K562 (cell line): ENCODE data around the gene SPATA25. TPM values are rescaled to one million over a fixed set of nuclear protein-coding genes. Genes with fewer than 3 reads are reported as not detected.
A peak's percentile ranks its signal among the peaks of the same experiment; 100 is the strongest.

Experiments
- ATAC-seq: fragments of 200-7000 bp; cut with Tn5 transposase; 3 replicates; pipeline ENCODE4 v1.9.1; 2020; ENCODE audit warnings: moderate library complexity
- BruUV-seq: library from RNA; stranded (reverse); fragments of 400-500 nt; replicated peaks from 2 replicates; lab custom pipeline; 2021; lab: Mats Ljungman, UMichigan
- CTCF ChIA-PET: fragments of 300-600 bp; formaldehyde crosslinking; extraction: SDS; loops from one replicate; lab custom pipeline; 2021; ENCODE audit warnings: low intra/inter-chr PET ratio; lab: Yijun Ruan, JAX
- POLR2A ChIA-PET: fragments of 300-600, 350-650 bp; sonication (Branson Sonifier 250); formaldehyde crosslinking; extraction: SDS; loops from one replicate; lab custom pipeline; 2021; ENCODE audit warnings: antibody characterized with exemption, inconsistent platforms; lab: Yijun Ruan, JAX
- DNase-seq, 4 experiments: peaks; one replicate each; pipeline versions ENCODE4 v3.0.0 to v3.0.0-alpha.2; 2011 to 2018; ENCODE audit warnings: low spot score in 3 of 4, mixed read lengths in 3 of 4; ENCODE audit errors: extremely low read depth in 1 of 4
- FAIRE-seq: peaks from 2 replicates; lab custom pipeline; 2011; peaks lifted over from hg19 to GRCh38; lab: Jason Lieb, UNC
- H2AFZ ChIP-seq: 2 replicates; pipeline ENCODE4 v1.6.0; 2011; ENCODE audit warnings: low read depth, low read length, control low read depth, inconsistent platforms
- H3K27ac ChIP-seq: fragments of 200-600 bp; 3 replicates; pipeline ENCODE4 v1.8.0; 2011; ENCODE audit warnings: low read depth, mild to moderate bottlenecking, control low read depth, inconsistent platforms, low read length, moderate library complexity, mixed read lengths; ENCODE audit errors: extremely low read depth
- H3K27me3 ChIP-seq, 2 experiments: fragments of 300-600 bp in 1 of 2; 2 replicates in 1 of 2; 3 replicates in 1 of 2; pipeline versions ENCODE4 v1.6.0 to v1.8.0; 2011; ENCODE audit warnings: inconsistent platforms in 2 of 2, low read length in 2 of 2, mild to moderate bottlenecking in 1 of 2, mixed read lengths in 1 of 2, moderate library complexity in 1 of 2; ENCODE audit not compliant: control insufficient read depth in 2 of 2, insufficient read depth in 2 of 2
- H3K36me3 ChIP-seq: fragments of 300-600 bp; 3 replicates; pipeline ENCODE4 v1.8.0; 2011; ENCODE audit warnings: mild to moderate bottlenecking, low read length, inconsistent platforms; ENCODE audit not compliant: control insufficient read depth, insufficient read depth
- H3K4me1 ChIP-seq, 2 experiments: fragments of 200-600 bp in 1 of 2; replicated peaks in 1 of 2; 2 replicates in 1 of 2; 3 replicates in 1 of 2; pipeline versions ENCODE4 v1.5.1 to v1.8.0; 2011; ENCODE audit warnings: inconsistent platforms in 2 of 2, low read length in 2 of 2, mild to moderate bottlenecking in 1 of 2, mixed read lengths in 1 of 2, moderate library complexity in 1 of 2; ENCODE audit not compliant: control insufficient read depth in 2 of 2, insufficient read depth in 2 of 2
- H3K4me2 ChIP-seq: 2 replicates; pipeline ENCODE4 v1.6.1; 2011; ENCODE audit warnings: low read length, control low read depth, inconsistent platforms, mixed read lengths; ENCODE audit not compliant: insufficient read depth
- H3K4me3 ChIP-seq: fragments of 200-600 bp; sonication (generic), shearing (Covaris generic); 2 replicates; pipeline ENCODE4 v1.5.1; 2016; ENCODE audit warnings: control low read depth, inconsistent platforms
- H3K79me2 ChIP-seq: fragments of 200-600 bp; 3 replicates; pipeline ENCODE4 v1.8.0; 2011; ENCODE audit warnings: low read length, inconsistent platforms; ENCODE audit not compliant: control insufficient read depth, insufficient read depth
- H3K9ac ChIP-seq, 2 experiments: 2 replicates each; pipeline versions ENCODE4 v1.6.0 to v1.6.1; 2011; ENCODE audit warnings: low read depth in 2 of 2, low read length in 2 of 2, control low read depth in 1 of 2, inconsistent platforms in 1 of 2, mild to moderate bottlenecking in 1 of 2, mixed read lengths in 1 of 2; ENCODE audit not compliant: insufficient read depth in 1 of 2
- H3K9me1 ChIP-seq: one replicate; pipeline ENCODE4 v1.6.0; 2011; ENCODE audit warnings: inconsistent platforms, mild to moderate bottlenecking, low read length, moderate library complexity; ENCODE audit not compliant: control insufficient read depth, insufficient read depth
- H3K9me3 ChIP-seq: replicated peaks from 2 replicates; pipeline ENCODE4 v1.5.1; 2011; ENCODE audit warnings: low read depth, low read length, inconsistent platforms; ENCODE audit not compliant: control insufficient read depth, insufficient read depth
- H4K20me1 ChIP-seq: replicated peaks from 2 replicates; pipeline ENCODE4 v1.6.1; 2011; ENCODE audit warnings: low read length, inconsistent platforms, mixed read lengths; ENCODE audit not compliant: control insufficient read depth, insufficient read depth
- EP300 ChIP-seq: IDR thresholded peaks from 2 replicates; pipeline ENCODE4 v1.6.1; 2012; ENCODE audit warnings: low read length, improper control_type of control experiment
- POLR2G ChIP-seq: fragments of 200-400 bp; formaldehyde crosslinking; IDR thresholded peaks from 2 replicates; pipeline ENCODE4 v1.6.1; 2017; ENCODE audit warnings: low read depth, mild to moderate bottlenecking, antibody characterized with exemption, low read length, moderate library complexity
- TFAM ChIP-seq: fragments of 250-450 bp; sonication (Bioruptor Pico); conservative IDR thresholded peaks from 2 replicates; pipeline ENCODE4 v1.5.0; 2021; ENCODE audit warnings: mild to moderate bottlenecking, moderate library complexity
- WGBS: fragments of 100-300 bp; shearing (Covaris generic); methylation state at CpG from one replicate; pipeline ENCODE4 v1.1.6; 2016; ENCODE audit warnings: low coverage, mixed read lengths; ENCODE audit not compliant: insufficient coverage; ENCODE audit errors: missing lambda C conversion rate; 5-methylcytosine and 5-hydroxymethylcytosine counted together
- in situ Hi-C: fragments of 300-500 bp; cut with MboI; formaldehyde crosslinking; loops from 4 replicates; pipeline ENCODE4 v1.15.0; 2018; ENCODE audit warnings: inconsistent platforms, mixed read lengths
- intact Hi-C: fragments of 100-400 bp; cut with micrococcal nuclease; formaldehyde crosslinking; loops from 2 replicates; pipeline ENCODE4 v1.14.2; 2022
- polyA plus RNA-seq, 8 experiments: library from polyadenylated mRNA; depleted of rRNA in 4 of 8; stranded (reverse) in 5 of 8; unstranded in 3 of 8; fragments of >200 nt; fragmentation: Nextera tagmentation in 2 of 8; fragmentation: Illumina TruSeq in 1 of 8; extraction: Ambion mirVana in 2 of 8; extraction: Trizol in 1 of 8; gene quantifications; 2 replicates each; pipeline versions ENCODE4 v1.2.1 to v1.2.3, GENCODE V29; 2011 to 2014; ENCODE audit warnings: inconsistent platforms in 1 of 8, missing spikeins in 1 of 8
- total RNA-seq, 7 experiments: library from RNA; depleted of rRNA in 6 of 7; stranded (reverse); fragments of >200 nt in 6 of 7; fragmentation: Illumina TruSeq in 2 of 7; extraction: Trizol in 2 of 7; gene quantifications; 2 replicates each; pipeline versions ENCODE4 v1.2.1 to v1.2.3, GENCODE V29; 2011 to 2021; ENCODE audit warnings: low replicate concordance in 1 of 7
- TF ChIP-seq, protein P1 (sequence below), 2 experiments: fragments of 450-650 bp; IDR thresholded peaks; 2 replicates each; pipeline ENCODE4 v1.6.1; 2016; ENCODE audit warnings: mild to moderate bottlenecking in 2 of 2, borderline replicate concordance in 1 of 2, low read depth in 1 of 2, moderate library complexity in 1 of 2
- TF ChIP-seq, protein P2 (sequence below): sonication (generic); formaldehyde crosslinking; IDR thresholded peaks from 2 replicates; pipeline ENCODE4 v1.8.0; 2022; ENCODE audit warnings: mild to moderate bottlenecking, missing genetic modification reagents

The SPATA25 gene
- total and polyA plus RNA-seq, 9 of the 15 experiments (the other 6 are each of a cell fraction or from before 2014, with no cell fraction given) = 0.21 to 0.95 (median 0.53) TPM; not detected in 3

DNA sequence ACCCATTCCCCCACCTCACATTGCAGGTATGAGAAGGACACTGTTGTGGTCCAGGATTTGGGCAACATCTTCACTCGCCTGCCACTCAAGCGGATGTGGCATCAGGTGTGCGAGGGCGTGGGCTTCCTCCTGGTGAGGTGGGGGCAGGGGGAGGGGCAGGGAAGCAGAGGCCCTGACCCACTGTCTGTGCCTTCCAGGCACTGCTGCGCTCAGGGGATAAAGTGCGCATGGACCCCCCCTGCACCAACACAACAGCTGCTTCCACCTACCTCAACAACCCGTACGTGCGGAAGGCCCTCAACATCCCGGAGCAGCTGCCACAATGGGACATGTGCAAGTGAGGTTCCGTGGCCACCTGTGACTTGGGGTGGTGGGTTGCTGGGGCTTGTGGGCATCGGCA lies 7.4 kb upstream of the SPATA25 start:
- no peak overlapping the region for H3K27ac ChIP-seq
- DNase-seq (no peak), FAIRE-seq (no peak), ATAC-seq (no peak)
- BruUV-seq = no TSS peak
- intact Hi-C loops = loop anchor here (5.0 kb wide), 1 partner anchor 68 kb away; no protein-coding TSS in a partner anchor
- CTCF ChIA-PET = no interaction called here
- no peak overlapping the region for H3K4me2 ChIP-seq
- H2AFZ ChIP-seq = no peak overlapping the region
- peaks cover 7% of the 10 kb centered on the region; the same call in 1 of the 3 replicates for H3K79me2 ChIP-seq
- in situ Hi-C loops = no loop called here
- H3K9ac ChIP-seq = no peak overlapping the region
- H3K27me3 ChIP-seq = no peaks in the 10 kb centered on the region
- no peaks in the 10 kb centered on the region for H3K9me3 ChIP-seq
- no peak for TF ChIP-seq EP300
- TF ChIP-seq POLR2G = peak; percentile 61
- H3K4me1 ChIP-seq = peaks cover 7 to 32% of the 10 kb centered on the region in 2 experiments
- H4K20me1 ChIP-seq = no peaks in the 10 kb centered on the region
- H3K9me1 ChIP-seq = no peaks in the 10 kb centered on the region
- POLR2A ChIA-PET = interaction anchor here (0.6 to 1.3 kb wide), 3 partner anchors 10 to 1080 kb away, joined by 3 to 4 read pairs (median 3); no protein-coding TSS in a partner anchor
- peaks cover 56% of the 10 kb centered on the region; the same call in 2 of the 3 replicates for H3K36me3 ChIP-seq
- H3K4me3 ChIP-seq = no peak overlapping the region
- WGBS = 97% methylated on average over 7 of the region's 12 CpGs

DNA sequence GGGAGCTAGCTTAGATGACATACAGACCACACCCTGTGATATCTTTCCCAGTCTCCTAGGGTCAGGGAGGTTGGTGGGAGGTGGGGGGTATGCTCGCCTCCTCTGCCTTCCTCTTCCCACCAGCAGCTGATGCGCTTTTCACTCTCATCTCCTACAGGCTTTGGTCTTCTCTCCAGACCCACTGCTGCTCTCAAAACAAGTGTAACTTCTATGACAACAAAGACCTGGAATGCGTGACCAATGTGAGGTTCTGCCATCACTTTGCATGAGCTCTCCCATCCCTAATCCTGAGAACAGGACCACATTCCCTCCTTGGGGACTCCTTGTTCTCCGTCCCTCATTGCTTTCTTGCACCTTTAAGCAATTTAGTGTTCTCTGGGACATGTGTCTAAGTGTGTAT lies 6.4 kb upstream of the SPATA25 start:
- no peaks in the 10 kb centered on the region for H3K27me3 ChIP-seq
- H3K4me3 ChIP-seq = no peak overlapping the region
- peaks cover 49% of the 10 kb centered on the region; the same call in 2 of the 3 replicates for H3K36me3 ChIP-seq
- ATAC-seq (no peak), FAIRE-seq (peak; percentile 32), DNase-seq (no peak)
- in situ Hi-C loops (no loop called here), intact Hi-C loops (loop anchor here (5.0 kb wide), 1 partner anchor 68 kb away; no protein-coding TSS in a partner anchor)
- no peak overlapping the region for H3K4me2 ChIP-seq
- no peaks in the 10 kb centered on the region for H3K9me3 ChIP-seq
- peaks cover 7% of the 10 kb centered on the region; the same call in 1 of the 3 replicates for H3K79me2 ChIP-seq
- H3K27ac ChIP-seq = no peak overlapping the region
- H3K9ac ChIP-seq = no peak overlapping the region
- no peaks in the 10 kb centered on the region for H3K9me1 ChIP-seq
- POLR2A ChIA-PET = interaction anchor here (0.6 to 3.3 kb wide), 7 partner anchors 8 to 105 kb away, joined by 3 to 9 read pairs (median 6); partner anchors contain the start of gene ZSWIM1
- H4K20me1 ChIP-seq = no peaks in the 10 kb centered on the region
- no TSS peak for BruUV-seq
- 82% methylated on average over 4 of the region's 4 CpGs for WGBS
- H3K4me1 ChIP-seq = peaks cover 7 to 32% of the 10 kb centered on the region in 2 experiments
- CTCF ChIA-PET = interaction anchor here (0.6 kb wide), 1 partner anchor 54 kb away, joined by 3 read pairs; no protein-coding TSS in a partner anchor
- no peak overlapping the region for H2AFZ ChIP-seq
- TF ChIP-seq, protein P1, sequence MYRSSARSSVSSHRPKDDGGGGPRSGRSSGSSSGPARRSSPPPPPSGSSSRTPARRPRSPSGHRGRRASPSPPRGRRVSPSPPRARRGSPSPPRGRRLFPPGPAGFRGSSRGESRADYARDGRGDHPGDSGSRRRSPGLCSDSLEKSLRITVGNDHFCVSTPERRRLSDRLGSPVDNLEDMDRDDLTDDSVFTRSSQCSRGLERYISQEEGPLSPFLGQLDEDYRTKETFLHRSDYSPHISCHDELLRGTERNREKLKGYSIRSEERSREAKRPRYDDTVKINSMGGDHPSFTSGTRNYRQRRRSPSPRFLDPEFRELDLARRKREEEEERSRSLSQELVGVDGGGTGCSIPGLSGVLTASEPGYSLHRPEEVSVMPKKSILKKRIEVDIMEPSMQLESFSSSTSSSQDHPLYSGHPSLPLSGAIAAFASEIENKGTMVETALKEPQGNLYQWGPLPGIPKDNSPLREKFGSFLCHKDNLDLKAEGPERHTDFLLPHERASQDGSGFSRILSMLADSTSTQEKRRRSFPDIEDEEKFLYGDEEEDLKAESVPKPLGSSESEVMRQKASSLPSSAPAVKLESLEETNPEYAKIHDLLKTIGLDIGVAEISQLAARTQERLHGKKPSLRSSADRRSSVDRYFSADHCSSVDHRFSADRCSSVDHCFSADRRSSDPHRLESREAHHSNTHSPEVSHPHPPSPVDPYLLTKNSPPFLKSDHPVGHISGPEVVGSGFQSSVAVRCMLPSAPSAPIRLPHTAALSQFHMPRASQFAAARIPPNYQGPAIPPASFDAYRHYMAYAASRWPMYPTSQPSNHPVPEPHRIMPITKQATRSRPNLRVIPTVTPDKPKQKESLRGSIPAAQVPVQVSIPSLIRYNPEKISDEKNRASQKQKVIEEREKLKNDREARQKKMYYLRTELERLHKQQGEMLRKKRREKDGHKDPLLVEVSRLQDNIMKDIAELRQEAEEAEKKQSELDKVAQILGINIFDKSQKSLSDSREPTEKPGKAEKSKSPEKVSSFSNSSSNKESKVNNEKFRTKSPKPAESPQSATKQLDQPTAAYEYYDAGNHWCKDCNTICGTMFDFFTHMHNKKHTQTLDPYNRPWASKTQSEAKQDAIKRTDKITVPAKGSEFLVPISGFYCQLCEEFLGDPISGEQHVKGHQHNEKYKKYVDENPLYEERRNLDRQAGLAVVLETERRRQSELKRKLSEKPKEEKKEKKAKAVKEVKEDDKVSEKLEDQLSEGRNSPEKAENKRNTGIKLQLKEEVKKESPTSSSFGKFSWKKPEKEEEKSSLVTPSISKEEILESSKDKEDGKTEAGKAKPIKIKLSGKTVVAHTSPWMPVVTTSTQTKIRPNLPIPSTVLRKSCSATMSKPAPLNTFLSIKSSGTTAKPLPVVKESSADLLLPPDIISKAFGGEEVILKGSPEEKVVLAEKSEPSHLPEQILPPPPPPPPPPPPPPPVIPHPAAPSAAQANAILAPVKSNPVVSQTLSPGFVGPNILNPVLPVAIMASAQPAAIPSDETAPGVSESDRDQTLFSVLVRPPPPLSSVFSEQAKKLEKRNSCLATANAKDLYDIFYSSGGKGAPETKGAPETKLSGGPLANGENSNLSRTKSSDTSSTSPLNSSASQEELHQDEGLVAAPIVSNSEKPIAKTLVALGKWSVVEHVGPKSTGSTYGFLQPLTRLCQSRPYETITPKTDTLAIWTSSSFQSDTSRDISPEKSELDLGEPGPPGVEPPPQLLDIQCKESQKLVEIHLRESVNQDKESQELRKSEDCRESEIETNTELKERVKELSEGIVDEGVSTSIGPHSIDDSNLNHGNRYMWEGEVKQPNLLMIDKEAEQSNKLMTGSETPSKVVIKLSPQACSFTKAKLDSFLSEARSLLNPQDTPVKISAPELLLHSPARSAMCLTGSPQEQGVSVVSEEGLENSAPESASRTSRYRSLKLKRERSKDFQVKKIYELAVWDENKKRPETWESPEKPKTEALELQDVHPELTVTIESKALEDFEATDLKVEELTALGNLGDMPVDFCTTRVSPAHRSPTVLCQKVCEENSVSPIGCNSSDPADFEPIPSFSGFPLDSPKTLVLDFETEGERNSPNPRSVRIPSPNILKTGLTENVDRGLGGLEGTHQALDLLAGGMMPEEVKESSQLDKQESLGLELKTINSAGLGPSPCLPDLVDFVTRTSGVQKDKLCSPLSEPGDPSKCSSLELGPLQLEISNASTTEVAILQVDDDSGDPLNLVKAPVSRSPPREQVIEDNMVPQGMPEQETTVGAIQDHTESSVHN (IDR thresholded peaks at IDR 0.05; ENCODE audit: borderline replicate concordance in 1 of 2, low read depth in 1 of 2) = no peak
- TF ChIP-seq, protein P2, sequence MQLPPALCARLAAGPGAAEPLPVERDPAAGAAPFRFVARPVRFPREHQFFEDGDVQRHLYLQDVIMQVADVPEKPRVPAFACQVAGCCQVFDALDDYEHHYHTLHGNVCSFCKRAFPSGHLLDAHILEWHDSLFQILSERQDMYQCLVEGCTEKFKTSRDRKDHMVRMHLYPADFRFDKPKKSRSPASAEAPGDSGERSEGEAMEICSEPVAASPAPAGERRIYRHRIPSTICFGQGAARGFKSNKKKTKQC (CRISPR knock-in tag) = no peak
- no peak for TF ChIP-seq TFAM
